Chondrocyte (in vitro differentiated cells): ENCODE measurements around the gene HSDL2. TPM values are rescaled to one million over a fixed set of nuclear protein-coding genes. Genes with fewer than 3 reads are reported as not detected.

ENCODE experiments used
- DNase-seq: peaks from one replicate; pipeline ENCODE4 v3.0.0; 2021; ENCODE audit warnings: mixed read lengths, low spot score
- H3K27ac Mint-ChIP-seq: one replicate; pipeline ENCODE4 v1.8.0; 2021; ENCODE audit warnings: mild to moderate bottlenecking, moderate library complexity, mixed read lengths; ENCODE audit not compliant: unreplicated experiment
- H3K27me3 Mint-ChIP-seq: 2 replicates; pipeline ENCODE4 v1.8.0; 2021; ENCODE audit warnings: low read depth, mixed read lengths
- H3K36me3 Mint-ChIP-seq: 2 replicates; pipeline ENCODE4 v1.8.0; 2021; ENCODE audit warnings: low read depth, mixed read lengths
- H3K4me1 Mint-ChIP-seq: 2 replicates; pipeline ENCODE4 v1.8.0; 2021; ENCODE audit warnings: low read depth, mild to moderate bottlenecking, mixed read lengths
- H3K4me3 Mint-ChIP-seq: one replicate; pipeline ENCODE4 v1.8.0; 2021; ENCODE audit warnings: mild to moderate bottlenecking, moderate library complexity, mixed read lengths; ENCODE audit not compliant: unreplicated experiment
- H3K9me3 Mint-ChIP-seq: 2 replicates; pipeline ENCODE4 v1.8.0; 2021; ENCODE audit warnings: low read depth, mixed read lengths
- total RNA-seq: library from RNA; stranded (reverse); gene quantifications from 3 replicates; pipeline ENCODE4 v1.2.1, GENCODE V29; 2021
- TF ChIP-seq, protein P1 (sequence below): fragments of 200-600 bp; sonication (generic); IDR thresholded peaks from 2 replicates; pipeline ENCODE4 v1.5.0; 2021; ENCODE audit warnings: antibody characterized with exemption, mild to moderate bottlenecking, moderate library complexity

The HSDL2 gene
- total RNA-seq, 1 donor from 2014 or later = 20.6 TPM

GRCh38 chr9:112380825-112381221 is 915 bp downstream of the HSDL2 start:
- Mint-ChIP-seq H3K9me3 (no peaks in the 10 kb centered on the region), H3K4me3 (peak overlapping the region; percentile 93), H3K4me1 (peaks cover 54% of the 10 kb centered on the region), H3K36me3 (no peaks in the 10 kb centered on the region), H3K27me3 (no peaks in the 10 kb centered on the region), H3K27ac (peak overlapping the region; percentile 99)
- TF ChIP-seq, protein P1, sequence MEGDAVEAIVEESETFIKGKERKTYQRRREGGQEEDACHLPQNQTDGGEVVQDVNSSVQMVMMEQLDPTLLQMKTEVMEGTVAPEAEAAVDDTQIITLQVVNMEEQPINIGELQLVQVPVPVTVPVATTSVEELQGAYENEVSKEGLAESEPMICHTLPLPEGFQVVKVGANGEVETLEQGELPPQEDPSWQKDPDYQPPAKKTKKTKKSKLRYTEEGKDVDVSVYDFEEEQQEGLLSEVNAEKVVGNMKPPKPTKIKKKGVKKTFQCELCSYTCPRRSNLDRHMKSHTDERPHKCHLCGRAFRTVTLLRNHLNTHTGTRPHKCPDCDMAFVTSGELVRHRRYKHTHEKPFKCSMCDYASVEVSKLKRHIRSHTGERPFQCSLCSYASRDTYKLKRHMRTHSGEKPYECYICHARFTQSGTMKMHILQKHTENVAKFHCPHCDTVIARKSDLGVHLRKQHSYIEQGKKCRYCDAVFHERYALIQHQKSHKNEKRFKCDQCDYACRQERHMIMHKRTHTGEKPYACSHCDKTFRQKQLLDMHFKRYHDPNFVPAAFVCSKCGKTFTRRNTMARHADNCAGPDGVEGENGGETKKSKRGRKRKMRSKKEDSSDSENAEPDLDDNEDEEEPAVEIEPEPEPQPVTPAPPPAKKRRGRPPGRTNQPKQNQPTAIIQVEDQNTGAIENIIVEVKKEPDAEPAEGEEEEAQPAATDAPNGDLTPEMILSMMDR = no peak
- no peak for DNase-seq

DNA sequence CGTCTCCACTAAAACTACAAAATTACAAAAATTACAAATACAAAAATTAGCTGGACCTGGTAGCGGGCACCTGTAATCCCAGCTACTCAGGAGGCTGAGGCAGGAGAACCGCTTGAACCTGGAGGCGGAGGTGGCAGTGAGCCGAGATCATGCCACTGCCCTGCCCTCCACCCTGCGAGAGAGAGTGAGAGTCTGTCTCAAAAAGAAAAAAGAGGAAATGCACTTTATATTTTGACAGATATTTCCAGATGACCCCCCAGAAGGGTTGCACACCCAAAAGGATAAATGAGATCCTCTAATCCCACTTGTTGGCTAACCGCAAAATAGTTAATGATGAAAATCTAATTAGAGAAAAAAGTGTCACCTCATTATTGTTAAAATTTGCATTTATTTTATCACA is 2.2 kb downstream of the HSDL2 start:
- Mint-ChIP-seq H3K27me3 (no peaks in the 10 kb centered on the region), H3K4me1 (peaks cover 51% of the 10 kb centered on the region), H3K4me3 (no peak overlapping the region), H3K9me3 (no peaks in the 10 kb centered on the region), H3K36me3 (no peaks in the 10 kb centered on the region), H3K27ac (no peak overlapping the region)
- no peak for DNase-seq
- TF ChIP-seq, protein P1 = no peak

- no peaks in the 10 kb centered on the region for H3K9me3 Mint-ChIP-seq
- DNase-seq = no peak
- H3K36me3 Mint-ChIP-seq = peaks cover 3% of the 10 kb centered on the region
- H3K4me1 Mint-ChIP-seq = peaks cover 45% of the 10 kb centered on the region
- no peak overlapping the region for H3K4me3 Mint-ChIP-seq
- TF ChIP-seq, protein P1 = no peak
- no peaks in the 10 kb centered on the region for H3K27me3 Mint-ChIP-seq
- no peak overlapping the region for H3K27ac Mint-ChIP-seq
Observed at GRCh38 chr9:112382501-112383364, 2.8 kb downstream of the HSDL2 start.

- Mint-ChIP-seq H3K9me3 (no peaks in the 10 kb centered on the region), H3K27ac (peak overlapping the region; percentile 59), H3K36me3 (peaks cover 3% of the 10 kb centered on the region), H3K4me3 (no peak overlapping the region), H3K27me3 (no peaks in the 10 kb centered on the region), H3K4me1 (peaks cover 32% of the 10 kb centered on the region)
- TF ChIP-seq, protein P1 = no peak
- no peak for DNase-seq
Observed at GRCh38 chr9:112384219-112384618, 4.3 kb downstream of the HSDL2 start.

GRCh38 chr9:112384690-112385089 is 4.8 kb downstream of the HSDL2 start:
- no peaks in the 10 kb centered on the region for H3K9me3 Mint-ChIP-seq
- peaks cover 3% of the 10 kb centered on the region for H3K36me3 Mint-ChIP-seq
- no peak for DNase-seq
- no peak overlapping the region for H3K4me3 Mint-ChIP-seq
- no peaks in the 10 kb centered on the region for H3K27me3 Mint-ChIP-seq
- peak overlapping the region; percentile 59 for H3K27ac Mint-ChIP-seq
- H3K4me1 Mint-ChIP-seq = peaks cover 31% of the 10 kb centered on the region
- TF ChIP-seq, protein P1 = no peak
